ENCODE measurements around the gene RGS11.

Gene RGS11

GRCh38 chr16:275786-276232, at the start of gene RGS11:
Gene RGS11 (minus strand): TSS chr16:275944. CDS start chr16:275911, 33 bp downstream.
- DNase-seq: no peak

- DNase-seq: peak; percentile 94
Measured at GRCh38 chr16:324451-325334, 48.9 kb upstream of the RGS11 start.

- no peak for DNase-seq
Measured at GRCh38 chr16:324201-324450, 48.4 kb upstream of the RGS11 start.

- DNase-seq: no peak
Measured at GRCh38 chr16:322476-323143, 46.9 kb upstream of the RGS11 start.

GRCh38 chr16:321532-321931, 45.8 kb upstream of the RGS11 start:
- no peak for DNase-seq

GRCh38 chr16:320206-320605, 44.5 kb upstream of the RGS11 start:
- no peak for DNase-seq

GRCh38 chr16:318628-319027, 42.9 kb upstream of the RGS11 start:
- DNase-seq: peak; percentile 42

GRCh38 chr16:317583-317982, 41.8 kb upstream of the RGS11 start:
- DNase-seq: no peak

- no peak for DNase-seq
Measured at GRCh38 chr16:316741-317464, 41.2 kb upstream of the RGS11 start.

GRCh38 chr16:314795-315299, 39.1 kb upstream of the RGS11 start:
- no peak for DNase-seq

- no peak for DNase-seq
Measured at GRCh38 chr16:314351-314750, 38.6 kb upstream of the RGS11 start.

- DNase-seq: no peak
Measured at GRCh38 chr16:311725-312124, 36.0 kb upstream of the RGS11 start.

- DNase-seq: peak; percentile 56
Measured at GRCh38 chr16:309476-309875, 33.7 kb upstream of the RGS11 start.

GRCh38 chr16:307691-308312, 32.1 kb upstream of the RGS11 start:
- DNase-seq: peak; percentile 39

- DNase-seq: no peak
Measured at GRCh38 chr16:306911-307370, 31.2 kb upstream of the RGS11 start.

GRCh38 chr16:305916-306626, 30.3 kb upstream of the RGS11 start:
- no peak for DNase-seq

GRCh38 chr16:303760-304505, 28.2 kb upstream of the RGS11 start:
- peak; percentile 81 for DNase-seq

- no peak for DNase-seq
Measured at GRCh38 chr16:301950-302349, 26.2 kb upstream of the RGS11 start.

- DNase-seq: no peak
Measured at GRCh38 chr16:301235-301634, 25.5 kb upstream of the RGS11 start.

GRCh38 chr16:297832-298231, 22.1 kb upstream of the RGS11 start:
- no peak for DNase-seq

GRCh38 chr16:296806-297510, 21.2 kb upstream of the RGS11 start:
- DNase-seq: no peak

All from hematopoietic multipotent progenitor cell treated with erythropoietin and hydrocortisone succinate and interleukin-3 and kit ligand, for 4 days (in vitro differentiated cells).